K562 (cell line): Measurements from ENCODE around the gene NECAB3. TPM values are rescaled to one million over a fixed set of nuclear protein-coding genes. Genes with fewer than 3 reads are reported as not detected.

Source experiments
- ARNT ChIP-seq, 2 experiments: fragments of 450-650 bp; IDR thresholded peaks; 2 replicates each; pipeline ENCODE4 v1.6.1; 2016; ENCODE audit warnings: mild to moderate bottlenecking in 1 of 2
- CBFA2T3 ChIP-seq: fragments of 450-650 bp; IDR thresholded peaks from 2 replicates; pipeline ENCODE4 v1.6.1; 2017
- CXXC5 ChIP-seq: fragments of 250-450 bp; sonication (Bioruptor Pico); IDR thresholded peaks from 2 replicates; pipeline ENCODE4 v1.8.0; 2022; ENCODE audit warnings: inconsistent platforms, mild to moderate bottlenecking, moderate library complexity
- EP400 ChIP-seq: fragments of 450-650 bp; IDR thresholded peaks from 2 replicates; pipeline ENCODE4 v1.6.1; 2017; ENCODE audit warnings: antibody characterized with exemption, mild to moderate bottlenecking, moderate library complexity
- JUN ChIP-seq, 2 experiments: sonication (generic) in 1 of 2; formaldehyde crosslinking in 1 of 2; IDR thresholded peaks; 2 replicates each; pipeline versions ENCODE4 v1.6.1 to v1.8.0; 2012 to 2022; ENCODE audit warnings: borderline replicate concordance in 2 of 2, mild to moderate bottlenecking in 2 of 2, improper control_type of control experiment in 1 of 2, low read depth in 1 of 2, low read length in 1 of 2, missing genetic modification reagents in 1 of 2
- LCOR ChIP-seq: sonication (generic); formaldehyde crosslinking; IDR thresholded peaks from 2 replicates; pipeline ENCODE4 v1.8.0; 2022; ENCODE audit warnings: mild to moderate bottlenecking, missing genetic modification reagents
- MBD2 ChIP-seq: sonication (generic); IDR thresholded peaks from 2 replicates; pipeline ENCODE4 v1.6.1; 2016; ENCODE audit warnings: low read depth, borderline replicate concordance
- NCOA1 ChIP-seq: fragments of 450-650 bp; IDR thresholded peaks from 2 replicates; pipeline ENCODE4 v1.6.1; 2016; ENCODE audit warnings: low read depth
- NUFIP1 ChIP-seq: fragments of 450-650 bp; IDR thresholded peaks from 2 replicates; pipeline ENCODE4 v1.6.1; 2018; ENCODE audit not compliant: partially characterized antibody
- RB1 ChIP-seq: fragments of 450-650 bp; IDR thresholded peaks from 2 replicates; pipeline ENCODE4 v1.6.1; 2017; ENCODE audit warnings: low read depth, mild to moderate bottlenecking
- RBM25 ChIP-seq: fragments of 200-400 bp; formaldehyde crosslinking; IDR thresholded peaks from 2 replicates; pipeline ENCODE4 v1.6.1; 2018; ENCODE audit warnings: low read length, low read depth, moderate library complexity; ENCODE audit not compliant: severe bottlenecking
- STAT5A ChIP-seq: IDR thresholded peaks from 2 replicates; pipeline ENCODE4 v1.6.1; 2012; ENCODE audit warnings: low read length, inconsistent platforms, borderline replicate concordance
- TCF7 ChIP-seq: sonication (generic); IDR thresholded peaks from 2 replicates; pipeline ENCODE4 v1.6.1; 2016; ENCODE audit warnings: antibody characterized with exemption, borderline replicate concordance
- TCF7L2 ChIP-seq: fragments of 150-350 bp; IDR thresholded peaks from 2 replicates; pipeline ENCODE4 v1.6.1; 2016; ENCODE audit warnings: low read depth, mild to moderate bottlenecking, low read length, moderate library complexity
- TEAD2 ChIP-seq: fragments of 450-650 bp; IDR thresholded peaks from 2 replicates; pipeline ENCODE4 v1.6.1; 2016; ENCODE audit warnings: missing genetic modification characterization, control low read depth, missing compliant biosample characterization
- ZNF3 ChIP-seq: fragments of 250-450 bp; sonication (Bioruptor Pico); IDR thresholded peaks from 2 replicates; pipeline ENCODE4 v1.5.0; 2021; ENCODE audit warnings: mild to moderate bottlenecking, moderate library complexity
- ZNF780A ChIP-seq: fragments of 250-450 bp; sonication (Bioruptor Pico); IDR thresholded peaks from 2 replicates; pipeline ENCODE4 v1.5.0; 2021; ENCODE audit warnings: mild to moderate bottlenecking
- polyA plus RNA-seq, 8 experiments: library from polyadenylated mRNA; depleted of rRNA in 4 of 8; stranded (reverse) in 5 of 8; unstranded in 3 of 8; fragments of >200 nt; fragmentation: Nextera tagmentation in 2 of 8; fragmentation: Illumina TruSeq in 1 of 8; extraction: Ambion mirVana in 2 of 8; extraction: Trizol in 1 of 8; gene quantifications; 2 replicates each; pipeline versions ENCODE4 v1.2.1 to v1.2.3, GENCODE V29; 2011 to 2014; ENCODE audit warnings: inconsistent platforms in 1 of 8, missing spikeins in 1 of 8
- total RNA-seq, 7 experiments: library from RNA; depleted of rRNA in 6 of 7; stranded (reverse); fragments of >200 nt in 6 of 7; fragmentation: Illumina TruSeq in 2 of 7; extraction: Trizol in 2 of 7; gene quantifications; 2 replicates each; pipeline versions ENCODE4 v1.2.1 to v1.2.3, GENCODE V29; 2011 to 2021; ENCODE audit warnings: low replicate concordance in 1 of 7
- TF ChIP-seq, protein P1 (sequence below), 2 experiments: fragments of 450-650 bp in 1 of 2; sonication (generic) in 1 of 2; formaldehyde crosslinking in 1 of 2; IDR thresholded peaks in 1 of 2; conservative IDR thresholded peaks in 1 of 2; 2 replicates each; pipeline versions ENCODE4 v1.6.1 to v1.8.1; 2016 to 2023; ENCODE audit warnings: mild to moderate bottlenecking in 2 of 2, moderate library complexity in 2 of 2, inconsistent platforms in 1 of 2, missing genetic modification reagents in 1 of 2
- TF ChIP-seq, protein P2 (sequence below): IDR thresholded peaks from 2 replicates; pipeline ENCODE4 v1.6.1; 2012; ENCODE audit warnings: low read depth, low read length, improper control_type of control experiment, borderline replicate concordance
- TF ChIP-seq, protein P3 (sequence below): fragments of 450-650 bp; IDR thresholded peaks from 2 replicates; pipeline ENCODE4 v1.6.1; 2016; ENCODE audit warnings: low read depth, mild to moderate bottlenecking, moderate library complexity
- TF ChIP-seq, protein P4 (sequence below), 2 experiments: fragments of 450-650 bp; conservative IDR thresholded peaks; 2 replicates each; pipeline ENCODE4 v1.6.1; 2017; ENCODE audit warnings: mild to moderate bottlenecking in 2 of 2, moderate library complexity in 2 of 2
- TF ChIP-seq, protein P5 (sequence below), 3 experiments: fragments of 200-800 bp in 1 of 3; sonication (Bioruptor generic) in 1 of 3; sonication (generic) in 1 of 3; formaldehyde crosslinking in 1 of 3; IDR thresholded peaks; 2 replicates each; pipeline versions ENCODE4 v1.6.1 to v1.8.0; 2016 to 2022; ENCODE audit warnings: mild to moderate bottlenecking in 2 of 3, missing compliant biosample characterization in 2 of 3, missing genetic modification characterization in 2 of 3, missing genetic modification reagents in 1 of 3

NECAB3 gene
- total and polyA plus RNA-seq, 9 of the 15 experiments (the other 6 are each of a cell fraction or from before 2014, with no cell fraction given) = 0.94 to 63.3 (median 31.5) TPM

DNA sequence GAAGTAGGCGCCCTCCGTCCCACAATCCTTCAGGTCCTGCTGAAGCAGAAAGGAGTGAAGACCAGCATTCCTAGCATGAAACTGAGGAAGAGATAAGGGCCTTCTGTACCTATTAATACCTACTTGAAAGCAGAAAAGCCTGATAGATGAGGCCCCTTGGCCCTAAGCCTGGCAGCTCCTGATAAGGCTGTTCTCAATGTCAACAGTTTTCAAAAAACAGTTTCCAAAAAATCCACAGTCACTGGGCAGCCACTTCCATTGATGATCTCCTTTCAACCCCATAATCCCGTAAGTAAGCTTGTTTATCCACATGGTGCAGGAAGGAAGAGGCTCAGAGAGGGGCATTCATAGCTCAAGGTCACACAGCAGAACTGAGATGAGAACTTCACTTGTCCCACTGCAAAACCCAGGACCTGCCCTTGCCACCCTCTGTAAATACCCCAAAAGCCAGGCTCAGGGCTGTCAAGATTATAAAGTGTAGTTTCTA lies 14.8 kb upstream of the NECAB3 start (continued):
- TF ChIP-seq, protein P1, sequence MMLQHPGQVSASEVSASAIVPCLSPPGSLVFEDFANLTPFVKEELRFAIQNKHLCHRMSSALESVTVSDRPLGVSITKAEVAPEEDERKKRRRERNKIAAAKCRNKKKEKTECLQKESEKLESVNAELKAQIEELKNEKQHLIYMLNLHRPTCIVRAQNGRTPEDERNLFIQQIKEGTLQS (IDR thresholded peaks at IDR 0.05) = peak; percentile 19; the same call in 1 of the 2 replicates
- TF ChIP-seq, protein P1 (CRISPR knock-in tag; conservative IDR thresholded peaks at IDR 0.05) = no peak
- TF ChIP-seq JUN (IDR thresholded peaks at IDR 0.05; ENCODE audit: borderline replicate concordance, low read depth, low read length) (0 out of 2 replicates have a peak, but pooled peaks have one; percentile 20), JUN (CRISPR knock-in tag; IDR thresholded peaks at IDR 0.05; ENCODE audit: borderline replicate concordance) (no peak), ZNF3 (CRISPR knock-in tag) (no peak), CXXC5 (peak; percentile 67), RBM25 (peak; percentile 96), LCOR (CRISPR knock-in tag) (peak; percentile 43), CBFA2T3 (peak; percentile 96), NUFIP1 (no peak), MBD2 (peak; percentile 67; the same call in 1 of the 2 replicates), TCF7L2 (no peak), EP400 (peak; percentile 41; the same call in 1 of the 2 replicates), RB1 (peak; percentile 53), ZNF780A (no peak), TCF7 (peak; percentile 73; the same call in 1 of the 2 replicates), NCOA1 (0 out of 2 replicates have a peak, but pooled peaks have one; percentile 21), ARNT (IDR thresholded peaks at IDR 0.05) (peak in 1 of 2 experiments; percentile 52; a peak in 1 of 4 replicates), STAT5A (peak; percentile 81), TEAD2 (tag) (no peak)
- TF ChIP-seq, protein P2, sequence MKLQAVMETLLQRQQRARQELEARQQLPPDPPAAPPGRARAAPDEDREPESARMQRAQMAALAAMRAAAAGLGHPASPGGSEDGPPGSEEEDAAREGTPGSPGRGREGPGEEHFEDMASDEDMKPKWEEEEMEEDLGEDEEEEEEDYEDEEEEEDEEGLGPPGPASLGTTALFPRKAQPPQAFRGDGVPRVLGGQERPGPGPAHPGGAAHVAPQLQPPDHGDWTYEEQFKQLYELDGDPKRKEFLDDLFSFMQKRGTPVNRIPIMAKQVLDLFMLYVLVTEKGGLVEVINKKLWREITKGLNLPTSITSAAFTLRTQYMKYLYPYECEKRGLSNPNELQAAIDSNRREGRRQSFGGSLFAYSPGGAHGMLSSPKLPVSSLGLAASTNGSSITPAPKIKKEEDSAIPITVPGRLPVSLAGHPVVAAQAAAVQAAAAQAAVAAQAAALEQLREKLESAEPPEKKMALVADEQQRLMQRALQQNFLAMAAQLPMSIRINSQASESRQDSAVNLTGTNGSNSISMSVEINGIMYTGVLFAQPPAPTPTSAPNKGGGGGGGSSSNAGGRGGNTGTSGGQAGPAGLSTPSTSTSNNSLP = peak; percentile 48; the same call in 1 of the 2 replicates
- TF ChIP-seq, protein P3, sequence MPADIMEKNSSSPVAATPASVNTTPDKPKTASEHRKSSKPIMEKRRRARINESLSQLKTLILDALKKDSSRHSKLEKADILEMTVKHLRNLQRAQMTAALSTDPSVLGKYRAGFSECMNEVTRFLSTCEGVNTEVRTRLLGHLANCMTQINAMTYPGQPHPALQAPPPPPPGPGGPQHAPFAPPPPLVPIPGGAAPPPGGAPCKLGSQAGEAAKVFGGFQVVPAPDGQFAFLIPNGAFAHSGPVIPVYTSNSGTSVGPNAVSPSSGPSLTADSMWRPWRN = peak; percentile 76
- TF ChIP-seq, protein P4, sequence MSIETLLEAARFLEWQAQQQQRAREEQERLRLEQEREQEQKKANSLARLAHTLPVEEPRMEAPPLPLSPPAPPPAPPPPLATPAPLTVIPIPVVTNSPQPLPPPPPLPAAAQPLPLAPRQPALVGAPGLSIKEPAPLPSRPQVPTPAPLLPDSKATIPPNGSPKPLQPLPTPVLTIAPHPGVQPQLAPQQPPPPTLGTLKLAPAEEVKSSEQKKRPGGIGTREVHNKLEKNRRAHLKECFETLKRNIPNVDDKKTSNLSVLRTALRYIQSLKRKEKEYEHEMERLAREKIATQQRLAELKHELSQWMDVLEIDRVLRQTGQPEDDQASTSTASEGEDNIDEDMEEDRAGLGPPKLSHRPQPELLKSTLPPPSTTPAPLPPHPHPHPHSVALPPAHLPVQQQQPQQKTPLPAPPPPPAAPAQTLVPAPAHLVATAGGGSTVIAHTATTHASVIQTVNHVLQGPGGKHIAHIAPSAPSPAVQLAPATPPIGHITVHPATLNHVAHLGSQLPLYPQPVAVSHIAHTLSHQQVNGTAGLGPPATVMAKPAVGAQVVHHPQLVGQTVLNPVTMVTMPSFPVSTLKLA (conservative IDR thresholded peaks at IDR 0.05) = peak; percentile 46 to 74
- TF ChIP-seq, protein P5, sequence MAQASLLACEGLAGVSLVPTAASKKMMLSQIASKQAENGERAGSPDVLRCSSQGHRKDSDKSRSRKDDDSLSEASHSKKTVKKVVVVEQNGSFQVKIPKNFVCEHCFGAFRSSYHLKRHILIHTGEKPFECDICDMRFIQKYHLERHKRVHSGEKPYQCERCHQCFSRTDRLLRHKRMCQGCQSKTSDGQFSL (CRISPR knock-in tag; IDR thresholded peaks at IDR 0.05) = no peak
- TF ChIP-seq, protein P5 (tag; IDR thresholded peaks at IDR 0.05) = no peak
